GM20000 (cell line): Measurements from ENCODE around the gene UTP4.

ENCODE experiments used
- DNase-seq: peaks from one replicate; pipeline ENCODE4 v3.0.0; 2012; ENCODE audit warnings: low spot score
- CTCF ChIP-seq: IDR thresholded peaks from 2 replicates; pipeline ENCODE4 v1.5.1; 2012; ENCODE audit warnings: mild to moderate bottlenecking, control low read depth; ENCODE audit errors: extremely low read depth, missing control alignments

The UTP4 gene

GRCh38 chr16:69201291-69201690 is 68.8 kb downstream of the UTP4 start:
- TF ChIP-seq CTCF, result no peak
- DNase-seq, result no peak

GRCh38 chr16:69201787-69202186 is 69.3 kb downstream of the UTP4 start:
- TF ChIP-seq CTCF, result no peak
- no peak for DNase-seq

GRCh38 chr16:69204172-69204571 is 71.7 kb downstream of the UTP4 start:
- no peak for DNase-seq
- TF ChIP-seq CTCF, result no peak

GRCh38 chr16:69209735-69210134 is 77.3 kb downstream of the UTP4 start:
- TF ChIP-seq CTCF, result no peak
- no peak for DNase-seq

GRCh38 chr16:69217433-69217832 is 85.0 kb downstream of the UTP4 start:
- no peak for DNase-seq
- no peak for TF ChIP-seq CTCF
